Breast epithelium (tissue), 3 donors: ENCODE data around the gene C9orf43.

Experiments
- CTCF ChIP-seq, 3 donors: fragments of 450-650 bp; IDR thresholded peaks; one replicate each; pipeline ENCODE4 v1.5.1; 2016 to 2017; ENCODE audit warnings: antibody characterized with exemption in 3 of 3, mild to moderate bottlenecking in 3 of 3, moderate library complexity in 3 of 3
- POLR2A ChIP-seq: fragments of 450-650 bp; IDR thresholded peaks from one replicate; pipeline ENCODE4 v1.6.1; 2016; ENCODE audit warnings: antibody characterized with exemption, mild to moderate bottlenecking, moderate library complexity
- POLR2AphosphoS5 ChIP-seq, 3 donors: sonication (generic); formaldehyde crosslinking; IDR thresholded peaks; one replicate each; pipeline ENCODE4 v1.6.1; 2017; ENCODE audit warnings: antibody characterized with exemption in 3 of 3

- TF ChIP-seq CTCF (IDR thresholded peaks at IDR 0.05): no peak
- no peak for TF ChIP-seq POLR2A
- TF ChIP-seq POLR2AphosphoS5 (IDR thresholded peaks at IDR 0.05): no peak
These were observed 52.3 kb downstream of the C9orf43 start for GRCh38 chr9:113462781-113463286.
